Measurements from ENCODE around the gene BZW1. TPM values are rescaled to one million over a fixed set of nuclear protein-coding genes. Genes with fewer than 3 reads are reported as not detected.

The BZW1 gene
- 282 TPM for total RNA-seq

- intact Hi-C loops (cut with DNase I), result no loop called here
- ATAC-seq (peak; percentile 97), DNase-seq (ENCODE audit: low spot score) (peak; percentile 99)
Observed at GRCh38 chr2:200811333-200812121, at the start of gene BZW1. BZW1 (plus strand) TSS chr2:200811910; CDS start chr2:200813218, 1,308 bp downstream.

GRCh38 chr2:200762127-200762526, 49.6 kb upstream of the BZW1 start:
- intact Hi-C loops (cut with DNase I), result no loop called here
- ATAC-seq (no peak), DNase-seq (ENCODE audit: low spot score) (no peak)

GRCh38 chr2:200763422-200763821, 48.3 kb upstream of the BZW1 start:
- DNase-seq (ENCODE audit: low spot score) (no peak), ATAC-seq (no peak)
- intact Hi-C loops (cut with DNase I), result no loop called here

DNA sequence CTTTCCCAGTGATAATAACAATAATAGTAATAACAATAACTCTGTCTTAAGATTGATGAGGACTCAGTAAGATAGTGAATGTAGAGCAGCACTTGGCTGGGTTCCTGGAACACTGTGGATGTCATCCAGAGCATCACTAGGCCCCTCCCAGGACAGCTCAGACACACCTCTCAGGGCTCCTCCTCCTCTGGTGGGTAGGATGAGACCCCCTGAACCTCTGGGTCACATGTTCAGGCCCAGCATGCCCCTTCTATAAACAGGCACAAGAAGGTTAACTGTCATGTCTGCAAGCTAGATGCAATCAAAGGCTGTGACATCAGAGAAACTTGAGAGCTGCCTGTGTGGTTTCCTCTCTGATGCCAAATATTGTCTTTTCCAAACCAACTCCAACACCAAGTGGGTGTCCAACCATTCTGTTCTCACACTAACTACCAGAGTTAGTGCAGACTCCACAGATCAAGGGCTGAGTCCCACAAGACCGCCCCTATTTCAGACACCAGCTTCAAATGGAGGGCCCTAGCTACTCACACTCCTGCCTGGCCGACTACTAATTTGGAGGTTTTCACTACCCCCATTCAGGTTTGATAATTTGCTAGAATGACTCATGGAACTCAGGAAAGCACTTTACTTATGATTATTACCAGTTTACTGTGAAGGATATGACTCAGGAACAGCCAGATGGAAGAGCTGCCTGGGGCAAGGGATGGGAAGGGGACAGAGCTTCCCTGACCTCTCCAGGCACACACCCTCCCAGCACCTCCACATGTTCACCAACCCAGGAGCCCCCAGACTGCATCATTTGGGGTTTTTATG, 46.4 kb upstream of the BZW1 start:
- no peak for DNase-seq (ENCODE audit: low spot score)
- peak; percentile 91 for ATAC-seq
- intact Hi-C loops (cut with DNase I), result no loop called here

GRCh38 chr2:200765995-200766660, 45.6 kb upstream of the BZW1 start:
- intact Hi-C loops (cut with DNase I), result no loop called here
- ATAC-seq (no peak), DNase-seq (ENCODE audit: low spot score) (no peak)

GRCh38 chr2:200767111-200767885, 44.4 kb upstream of the BZW1 start:
- intact Hi-C loops (cut with DNase I), result no loop called here
- DNase-seq (ENCODE audit: low spot score) (no peak), ATAC-seq (no peak)

DNA sequence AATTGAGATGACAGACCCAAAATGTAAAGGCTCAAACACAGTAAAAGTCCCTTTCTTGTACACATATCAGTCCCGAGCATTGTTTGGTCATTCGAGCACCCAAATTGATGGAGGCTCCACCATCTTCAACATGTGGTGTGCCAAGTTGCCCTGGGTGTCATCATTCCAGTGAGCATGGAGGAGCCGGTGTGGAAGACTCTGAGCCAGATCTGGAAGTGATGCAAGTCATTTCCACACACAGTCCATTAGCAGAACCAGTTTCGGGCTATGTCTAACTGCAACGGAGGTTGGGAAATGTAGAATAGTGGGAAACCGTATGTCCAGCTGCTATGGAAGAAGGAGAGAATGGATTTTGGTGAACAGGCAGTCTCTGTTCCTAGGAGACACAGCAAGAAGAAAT, 40.9 kb upstream of the BZW1 start:
- intact Hi-C loops (cut with DNase I), result no loop called here
- no peak for DNase-seq (ENCODE audit: low spot score)
- peak; percentile 33 for ATAC-seq

GRCh38 chr2:200772620-200773019, 39.1 kb upstream of the BZW1 start:
- no peak for ATAC-seq
- no peak for DNase-seq (ENCODE audit: low spot score)
- intact Hi-C loops (cut with DNase I), result no loop called here

DNA sequence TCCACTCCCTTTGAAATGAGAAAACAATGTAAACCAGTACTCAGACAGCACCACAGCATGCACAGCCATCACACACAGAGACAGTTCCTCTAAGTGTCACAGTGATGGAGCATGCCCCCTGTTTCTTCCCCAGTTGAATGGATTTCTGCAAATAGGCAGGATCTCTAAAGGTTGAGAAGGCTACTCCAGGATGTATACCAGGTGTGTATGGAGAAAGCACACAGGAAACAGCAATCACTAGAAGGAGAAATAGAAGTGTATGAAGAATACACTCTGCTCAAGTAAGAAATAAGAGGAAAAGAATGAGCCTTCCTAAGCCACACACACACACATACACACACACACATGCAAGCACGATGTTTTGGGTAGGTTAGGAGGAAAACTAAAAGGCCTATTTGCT, 38.6 kb upstream of the BZW1 start:
- ATAC-seq (no peak), DNase-seq (ENCODE audit: low spot score) (no peak)
- intact Hi-C loops (cut with DNase I), result no loop called here

DNA sequence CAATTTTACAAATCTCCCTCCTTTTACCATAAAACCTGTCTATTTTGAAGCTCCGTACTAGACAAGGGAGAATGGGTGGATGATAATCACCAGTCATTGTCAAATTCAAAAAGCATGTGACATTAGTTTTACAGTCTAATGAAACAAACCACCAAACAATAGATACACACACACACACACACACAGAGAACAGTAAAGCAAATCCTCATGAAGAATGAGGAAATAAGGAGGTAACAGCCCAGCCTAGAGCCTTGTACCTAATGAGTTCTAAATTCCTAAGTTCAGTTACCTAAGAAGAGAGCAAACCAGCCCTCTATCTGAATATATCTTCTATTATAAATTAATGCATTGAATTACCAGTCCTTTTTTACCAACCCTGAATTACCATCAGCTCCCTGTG, 36.8 kb upstream of the BZW1 start:
- intact Hi-C loops (cut with DNase I), result no loop called here
- DNase-seq (ENCODE audit: low spot score) (no peak), ATAC-seq (no peak)

DNA sequence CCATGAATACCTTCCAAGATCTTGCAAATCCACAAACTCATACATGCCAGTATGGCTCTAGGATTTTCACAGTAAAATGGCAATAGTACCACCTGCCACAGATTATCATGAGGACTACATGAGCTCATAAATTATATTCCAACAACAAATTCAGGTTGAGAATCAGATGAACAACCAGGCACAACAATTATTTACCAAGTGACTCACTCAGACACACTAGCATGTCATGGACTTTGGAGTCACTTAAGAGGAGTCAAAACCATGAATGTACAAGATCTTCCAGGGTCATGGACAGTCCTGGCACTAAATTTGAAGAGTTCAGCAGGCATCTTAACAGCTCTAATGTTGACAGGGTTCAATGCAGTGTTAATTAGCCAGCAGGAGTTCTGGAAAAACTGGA, 34.4 kb upstream of the BZW1 start:
- DNase-seq (ENCODE audit: low spot score), result no peak
- ATAC-seq, result no peak
- intact Hi-C loops (cut with DNase I), result no loop called here

DNA sequence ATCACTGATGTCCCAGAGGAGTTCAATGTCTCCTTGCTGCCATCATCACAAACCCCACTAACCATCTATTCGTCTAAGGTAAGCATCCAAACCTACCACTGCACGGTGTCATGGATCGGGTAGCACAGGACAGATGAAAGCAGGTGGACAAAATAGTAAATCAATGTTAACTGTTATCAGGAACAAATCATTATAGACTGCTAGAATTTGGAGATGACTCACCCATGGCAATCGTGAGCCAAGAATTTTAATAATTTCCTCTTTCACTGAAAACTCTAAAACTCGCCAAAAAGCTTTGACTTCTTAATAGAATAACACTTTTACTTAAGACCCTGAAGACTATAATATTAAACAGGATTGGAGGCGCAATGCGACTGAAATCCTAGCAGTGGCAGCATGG, 33.7 kb upstream of the BZW1 start:
- intact Hi-C loops (cut with DNase I), result no loop called here
- DNase-seq (ENCODE audit: low spot score), result no peak
- ATAC-seq, result peak; percentile 55

DNA sequence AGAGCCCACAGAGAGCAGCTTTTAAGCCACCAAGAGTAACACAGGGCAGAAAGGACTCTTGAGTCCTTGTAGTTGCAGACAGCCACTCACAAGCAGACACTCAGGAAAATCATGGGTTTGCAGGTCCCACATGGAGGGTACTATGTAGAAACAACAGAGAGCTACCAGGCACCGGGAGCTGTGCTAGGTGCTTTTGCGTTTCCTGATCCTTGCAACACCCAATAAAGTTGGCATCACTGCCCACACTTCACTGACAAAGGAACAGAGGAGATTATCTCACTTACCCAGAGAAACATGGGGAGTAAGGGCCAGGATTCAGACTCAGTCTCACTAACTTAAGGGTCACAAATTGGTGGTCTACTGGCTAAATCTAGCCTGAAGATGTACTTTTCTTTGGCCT, 32.5 kb upstream of the BZW1 start:
- intact Hi-C loops (cut with DNase I), result no loop called here
- no peak for DNase-seq (ENCODE audit: low spot score)
- ATAC-seq, result no peak

GRCh38 chr2:200781616-200782015, 30.1 kb upstream of the BZW1 start:
- ATAC-seq (no peak), DNase-seq (ENCODE audit: low spot score) (no peak)
- intact Hi-C loops (cut with DNase I), result no loop called here

GRCh38 chr2:200782251-200782650, 29.5 kb upstream of the BZW1 start:
- intact Hi-C loops (cut with DNase I), result no loop called here
- no peak for DNase-seq (ENCODE audit: low spot score)
- peak; percentile 78 for ATAC-seq

- intact Hi-C loops (cut with DNase I), result no loop called here
- DNase-seq (ENCODE audit: low spot score), result no peak
- ATAC-seq, result no peak
Observed at GRCh38 chr2:200784215-200784614, 27.5 kb upstream of the BZW1 start.

DNA sequence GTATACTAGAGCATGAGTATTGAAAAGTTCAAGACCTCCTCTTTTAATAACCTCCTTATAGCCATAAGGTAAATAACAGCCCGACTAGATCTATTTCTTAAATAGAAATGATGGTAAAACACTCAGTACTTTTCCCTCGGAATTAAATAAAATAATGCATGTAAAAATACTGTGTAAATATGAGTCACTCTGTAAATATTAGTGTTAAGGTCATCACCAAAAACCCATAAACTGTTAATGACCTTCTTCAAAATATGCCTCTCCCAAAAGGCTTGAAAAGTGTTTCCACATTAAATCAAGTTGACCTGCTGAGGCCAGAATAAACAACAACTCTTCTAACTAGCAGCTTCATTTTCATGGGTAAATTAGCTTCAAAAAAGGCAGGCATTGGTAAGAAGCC, 25.3 kb upstream of the BZW1 start:
- peak; percentile 56 for ATAC-seq
- no peak for DNase-seq (ENCODE audit: low spot score)
- intact Hi-C loops (cut with DNase I), result no loop called here

- DNase-seq (ENCODE audit: low spot score) (no peak), ATAC-seq (peak; percentile 68)
- intact Hi-C loops (cut with DNase I), result no loop called here
Observed at GRCh38 chr2:200786826-200787225, 24.9 kb upstream of the BZW1 start.

All from sciatic nerve (tissue), 2 donors.